Measurements from ENCODE around the gene ROBO1. TPM values are rescaled to one million over a fixed set of nuclear protein-coding genes. Genes with fewer than 3 reads are reported as not detected.
A peak's percentile ranks its signal among the peaks of the same experiment; 100 is the strongest.

Gene ROBO1
- total and polyA plus RNA-seq, 2 of the 13 experiments (the other 11 are each of a cell fraction or from before 2014, with no cell fraction given) = 52.2 to 71.0 TPM

DNA sequence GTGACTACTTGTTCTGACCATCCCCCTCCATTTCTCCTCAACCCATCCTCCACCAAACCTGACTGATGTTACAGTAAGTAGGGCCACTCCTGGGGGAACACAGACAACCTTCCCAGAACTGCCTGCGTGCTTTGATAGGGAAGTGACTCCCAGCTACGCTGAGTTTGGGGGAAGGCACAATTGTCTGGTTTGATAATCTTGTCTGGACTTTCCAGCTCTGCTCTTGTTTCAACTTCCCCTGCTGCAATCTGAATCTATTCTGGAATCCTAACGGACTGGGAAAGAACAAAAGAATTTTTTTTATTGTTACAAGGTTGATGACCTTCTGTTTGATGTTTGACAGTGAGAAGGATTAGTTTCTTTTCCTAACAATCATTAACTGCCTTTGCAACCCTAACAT is 895.6 kb downstream of the ROBO1 start (continued):
- TF ChIP-seq, protein P1, sequence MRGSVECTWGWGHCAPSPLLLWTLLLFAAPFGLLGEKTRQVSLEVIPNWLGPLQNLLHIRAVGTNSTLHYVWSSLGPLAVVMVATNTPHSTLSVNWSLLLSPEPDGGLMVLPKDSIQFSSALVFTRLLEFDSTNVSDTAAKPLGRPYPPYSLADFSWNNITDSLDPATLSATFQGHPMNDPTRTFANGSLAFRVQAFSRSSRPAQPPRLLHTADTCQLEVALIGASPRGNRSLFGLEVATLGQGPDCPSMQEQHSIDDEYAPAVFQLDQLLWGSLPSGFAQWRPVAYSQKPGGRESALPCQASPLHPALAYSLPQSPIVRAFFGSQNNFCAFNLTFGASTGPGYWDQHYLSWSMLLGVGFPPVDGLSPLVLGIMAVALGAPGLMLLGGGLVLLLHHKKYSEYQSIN (CRISPR knock-in tag; IDR thresholded peaks at IDR 0.05; ENCODE audit: borderline replicate concordance) = no peak
- TF ChIP-seq ZFAT (CRISPR knock-in tag; conservative IDR thresholded peaks at IDR 0.05) = no peak
- TF ChIP-seq ZNF749 (CRISPR knock-in tag; IDR thresholded peaks at IDR 0.05; ENCODE audit: borderline replicate concordance) = no peak
- TF ChIP-seq HOXA7 (CRISPR knock-in tag; IDR thresholded peaks at IDR 0.05) = no peak
- TF ChIP-seq ZMAT3 (CRISPR knock-in tag; conservative IDR thresholded peaks at IDR 0.05) = no peak
- TF ChIP-seq, protein P2, sequence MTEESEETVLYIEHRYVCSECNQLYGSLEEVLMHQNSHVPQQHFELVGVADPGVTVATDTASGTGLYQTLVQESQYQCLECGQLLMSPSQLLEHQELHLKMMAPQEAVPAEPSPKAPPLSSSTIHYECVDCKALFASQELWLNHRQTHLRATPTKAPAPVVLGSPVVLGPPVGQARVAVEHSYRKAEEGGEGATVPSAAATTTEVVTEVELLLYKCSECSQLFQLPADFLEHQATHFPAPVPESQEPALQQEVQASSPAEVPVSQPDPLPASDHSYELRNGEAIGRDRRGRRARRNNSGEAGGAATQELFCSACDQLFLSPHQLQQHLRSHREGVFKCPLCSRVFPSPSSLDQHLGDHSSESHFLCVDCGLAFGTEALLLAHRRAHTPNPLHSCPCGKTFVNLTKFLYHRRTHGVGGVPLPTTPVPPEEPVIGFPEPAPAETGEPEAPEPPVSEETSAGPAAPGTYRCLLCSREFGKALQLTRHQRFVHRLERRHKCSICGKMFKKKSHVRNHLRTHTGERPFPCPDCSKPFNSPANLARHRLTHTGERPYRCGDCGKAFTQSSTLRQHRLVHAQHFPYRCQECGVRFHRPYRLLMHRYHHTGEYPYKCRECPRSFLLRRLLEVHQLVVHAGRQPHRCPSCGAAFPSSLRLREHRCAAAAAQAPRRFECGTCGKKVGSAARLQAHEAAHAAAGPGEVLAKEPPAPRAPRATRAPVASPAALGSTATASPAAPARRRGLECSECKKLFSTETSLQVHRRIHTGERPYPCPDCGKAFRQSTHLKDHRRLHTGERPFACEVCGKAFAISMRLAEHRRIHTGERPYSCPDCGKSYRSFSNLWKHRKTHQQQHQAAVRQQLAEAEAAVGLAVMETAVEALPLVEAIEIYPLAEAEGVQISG (CRISPR knock-in tag; IDR thresholded peaks at IDR 0.05) = no peak
- TF ChIP-seq SRSF4 (IDR thresholded peaks at IDR 0.05; ENCODE audit: low read depth, low read length, poor library complexity, severe bottlenecking) = no peak
- no peak for TF ChIP-seq ZFP41 (CRISPR knock-in tag; IDR thresholded peaks at IDR 0.05; ENCODE audit: borderline replicate concordance)
- no peak for TF ChIP-seq JUND (CRISPR knock-in tag; IDR thresholded peaks at IDR 0.05)
- TF ChIP-seq KMT2B (CRISPR knock-in tag; IDR thresholded peaks at IDR 0.05) = no peak; the same call in 1 of the 2 replicates
- no peak for TF ChIP-seq KDM1A (CRISPR knock-in tag; IDR thresholded peaks at IDR 0.05)
- TF ChIP-seq HOXA3 (CRISPR knock-in tag; IDR thresholded peaks at IDR 0.05) = no peak
- TF ChIP-seq ZNF33A (CRISPR knock-in tag; IDR thresholded peaks at IDR 0.05; ENCODE audit: borderline replicate concordance) = no peak
- no peak for TF ChIP-seq SMC3 (IDR thresholded peaks at IDR 0.05; ENCODE audit: low read length)
- no peak for TF ChIP-seq NKX3-1 (CRISPR knock-in tag; IDR thresholded peaks at IDR 0.05)
- no peak for TF ChIP-seq ZNF720 (CRISPR knock-in tag; IDR thresholded peaks at IDR 0.05)
- TF ChIP-seq, protein P3, sequence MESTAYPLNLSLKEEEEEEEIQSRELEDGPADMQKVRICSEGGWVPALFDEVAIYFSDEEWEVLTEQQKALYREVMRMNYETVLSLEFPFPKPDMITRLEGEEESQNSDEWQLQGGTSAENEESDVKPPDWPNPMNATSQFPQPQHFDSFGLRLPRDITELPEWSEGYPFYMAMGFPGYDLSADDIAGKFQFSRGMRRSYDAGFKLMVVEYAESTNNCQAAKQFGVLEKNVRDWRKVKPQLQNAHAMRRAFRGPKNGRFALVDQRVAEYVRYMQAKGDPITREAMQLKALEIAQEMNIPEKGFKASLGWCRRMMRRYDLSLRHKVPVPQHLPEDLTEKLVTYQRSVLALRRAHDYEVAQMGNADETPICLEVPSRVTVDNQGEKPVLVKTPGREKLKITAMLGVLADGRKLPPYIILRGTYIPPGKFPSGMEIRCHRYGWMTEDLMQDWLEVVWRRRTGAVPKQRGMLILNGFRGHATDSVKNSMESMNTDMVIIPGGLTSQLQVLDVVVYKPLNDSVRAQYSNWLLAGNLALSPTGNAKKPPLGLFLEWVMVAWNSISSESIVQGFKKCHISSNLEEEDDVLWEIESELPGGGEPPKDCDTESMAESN (CRISPR knock-in tag; conservative IDR thresholded peaks at IDR 0.05) = no peak
- peak; percentile 69; the same call in 1 of the 2 replicates for TF ChIP-seq NCOR1 (IDR thresholded peaks at IDR 0.05; ENCODE audit: borderline replicate concordance, low read length)
- TF ChIP-seq ATF7 (IDR thresholded peaks at IDR 0.05) = no peak
- TF ChIP-seq ATF7 (CRISPR knock-in tag; IDR thresholded peaks at IDR 0.05) = no peak
- TF ChIP-seq MTA1 (CRISPR knock-in tag; IDR thresholded peaks at IDR 0.05; ENCODE audit: borderline replicate concordance) = no peak
- TF ChIP-seq CENPT (CRISPR knock-in tag; IDR thresholded peaks at IDR 0.05; ENCODE audit: low read depth) = no peak
- TF ChIP-seq NR3C1 (CRISPR knock-in tag; IDR thresholded peaks at IDR 0.05) = no peak
- no peak for TF ChIP-seq CBX2 (IDR thresholded peaks at IDR 0.05; ENCODE audit: low read depth, low read length)
- TF ChIP-seq CBX2 (CRISPR knock-in tag; IDR thresholded peaks at IDR 0.05; ENCODE audit: low read depth) = no peak
- TF ChIP-seq ZNF296 (CRISPR knock-in tag; conservative IDR thresholded peaks at IDR 0.05) = no peak
- no peak for TF ChIP-seq MED8 (CRISPR knock-in tag; IDR thresholded peaks at IDR 0.05; ENCODE audit: insufficient replicate concordance)
